ENCODE results near the gene CHST12. TPM values are rescaled to one million over a fixed set of nuclear protein-coding genes. Genes with fewer than 3 reads are reported as not detected.
A peak's percentile ranks its signal among the peaks of the same experiment; 100 is the strongest.

Gene CHST12
- total and polyA plus RNA-seq, 11 donors: 12.5 to 20.7 (median 14.8) TPM

DNA sequence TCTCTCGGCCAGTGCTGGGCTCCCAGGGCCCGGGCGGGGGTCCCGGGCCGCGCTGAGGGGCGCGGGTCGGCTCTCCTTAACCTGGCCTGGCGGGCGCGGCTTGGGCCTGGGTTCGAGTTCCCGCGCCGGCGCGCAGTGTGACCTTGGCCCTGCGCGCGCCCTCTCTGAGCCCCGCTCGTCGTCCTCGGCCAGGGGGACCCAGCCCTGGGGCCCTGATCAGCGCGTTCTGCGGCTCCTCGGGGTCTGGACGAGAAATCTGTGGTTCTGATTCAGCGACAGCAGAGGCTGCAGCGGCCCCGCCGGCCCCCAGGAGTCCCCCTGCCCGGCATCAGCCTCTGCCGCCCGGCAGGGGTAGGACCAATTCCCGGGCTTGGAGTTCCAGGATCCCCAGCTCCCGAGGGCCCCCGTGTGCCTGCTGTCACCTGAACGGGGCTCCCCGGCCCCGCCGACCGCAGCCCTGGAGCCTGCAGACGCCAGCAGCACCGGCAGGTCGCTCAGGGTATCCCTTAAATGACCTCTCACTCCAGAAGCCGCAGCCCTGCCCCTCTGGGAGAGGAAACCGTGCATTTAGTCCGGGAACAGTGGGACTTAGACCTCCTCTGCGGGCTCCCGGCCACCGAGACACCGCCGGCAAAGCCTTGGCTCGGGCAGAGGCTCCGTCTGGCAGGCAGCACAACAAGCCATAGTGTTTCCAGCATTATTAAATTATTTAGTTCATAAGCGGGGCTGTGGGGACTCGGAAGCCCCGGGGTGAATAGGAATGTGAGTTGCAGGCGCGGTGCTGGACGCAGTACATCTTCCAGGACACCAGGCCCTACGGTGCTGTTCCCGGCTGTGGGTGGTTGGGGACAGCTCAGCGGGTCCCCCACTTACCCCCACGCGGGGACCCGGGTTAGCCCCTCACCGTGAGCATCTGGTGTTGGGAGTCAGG is 572 bp downstream of the CHST12 start:
- TF ChIP-seq, protein P1, sequence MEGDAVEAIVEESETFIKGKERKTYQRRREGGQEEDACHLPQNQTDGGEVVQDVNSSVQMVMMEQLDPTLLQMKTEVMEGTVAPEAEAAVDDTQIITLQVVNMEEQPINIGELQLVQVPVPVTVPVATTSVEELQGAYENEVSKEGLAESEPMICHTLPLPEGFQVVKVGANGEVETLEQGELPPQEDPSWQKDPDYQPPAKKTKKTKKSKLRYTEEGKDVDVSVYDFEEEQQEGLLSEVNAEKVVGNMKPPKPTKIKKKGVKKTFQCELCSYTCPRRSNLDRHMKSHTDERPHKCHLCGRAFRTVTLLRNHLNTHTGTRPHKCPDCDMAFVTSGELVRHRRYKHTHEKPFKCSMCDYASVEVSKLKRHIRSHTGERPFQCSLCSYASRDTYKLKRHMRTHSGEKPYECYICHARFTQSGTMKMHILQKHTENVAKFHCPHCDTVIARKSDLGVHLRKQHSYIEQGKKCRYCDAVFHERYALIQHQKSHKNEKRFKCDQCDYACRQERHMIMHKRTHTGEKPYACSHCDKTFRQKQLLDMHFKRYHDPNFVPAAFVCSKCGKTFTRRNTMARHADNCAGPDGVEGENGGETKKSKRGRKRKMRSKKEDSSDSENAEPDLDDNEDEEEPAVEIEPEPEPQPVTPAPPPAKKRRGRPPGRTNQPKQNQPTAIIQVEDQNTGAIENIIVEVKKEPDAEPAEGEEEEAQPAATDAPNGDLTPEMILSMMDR (IDR thresholded peaks at IDR 0.05): peak in 6 of 12 donors; percentile 7 to 26 (median 14)
- no peak for TF ChIP-seq POLR2A (IDR thresholded peaks at IDR 0.05)
- no peaks in the 10 kb centered on the region for H3K9me3 ChIP-seq
- peak; percentile 17 to 49 (median 27) for ATAC-seq
- intact Hi-C loops (cut with DNase I): loop anchor here in 3 of 10 donors (2.0 to 10.0 kb wide), 4 partner anchors 47 to 153 kb away; partner anchors contain the start of genes EIF3B (in 2 of the 3), BRAT1 (in 1 of the 3) and IQCE (in 1 of the 3)
- peak overlapping the region; percentile 43 to 89 (median 82) for H3K27ac ChIP-seq
- 1 to 2% (median 1%) methylated on average over 26 to 71 of the region's 71 CpGs for WGBS, 4 donors
- H3K4me1 ChIP-seq: peaks cover 3 to 81% (median 39%) of the 10 kb centered on the region in 12 donors
- H3K4me3 ChIP-seq: peak overlapping the region; percentile 75 to 100 (median 93)
- DNase-seq: peak in 4 of 5 donors; percentile 37 to 60 (median 50)
- H3K36me3 ChIP-seq: no peaks in the 10 kb centered on the region
- H3K27me3 ChIP-seq: no peaks in the 10 kb centered on the region

DNA sequence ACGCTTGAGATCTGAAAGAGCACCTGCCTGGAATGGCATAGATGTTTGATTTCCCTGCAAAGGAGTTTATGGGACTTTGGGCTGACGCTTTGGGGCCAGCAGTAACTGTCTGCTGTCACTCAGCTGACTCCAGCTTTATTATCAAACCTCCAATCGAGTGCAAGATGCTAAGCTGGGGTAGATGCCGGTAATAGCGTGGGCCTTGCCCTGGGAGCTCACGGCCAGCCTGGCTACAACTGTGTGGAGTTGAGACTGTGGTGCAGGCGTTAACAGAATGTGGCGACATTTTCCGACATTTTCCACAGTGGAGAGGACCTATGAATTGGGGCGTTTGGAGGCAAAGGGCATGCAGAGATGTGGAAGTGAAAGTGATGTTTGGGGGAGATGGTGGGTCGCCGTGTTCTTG is 1.3 kb downstream of the CHST12 start:
- DNase-seq: no peak
- no peaks in the 10 kb centered on the region for H3K9me3 ChIP-seq
- H3K36me3 ChIP-seq: no peaks in the 10 kb centered on the region
- ATAC-seq: no peak
- intact Hi-C loops (cut with DNase I): loop anchor here in 3 of 10 donors (5.0 to 10.0 kb wide), 3 partner anchors 47 to 153 kb away; partner anchors contain the start of genes BRAT1 (in 1 of the 3), EIF3B (in 1 of the 3) and IQCE (in 1 of the 3)
- peak overlapping the region in 11 of 12 donors; percentile 75 to 100 (median 92) for H3K4me3 ChIP-seq
- H3K4me1 ChIP-seq: peaks cover 3 to 81% (median 42%) of the 10 kb centered on the region in 12 donors
- 57 to 65% (median 60%) methylated on average over 12 of the region's 12 CpGs for WGBS, 4 donors
- peak overlapping the region in 9 of 12 donors; percentile 80 to 89 (median 84) for H3K27ac ChIP-seq
- H3K27me3 ChIP-seq: no peaks in the 10 kb centered on the region
- no peak for TF ChIP-seq POLR2A (IDR thresholded peaks at IDR 0.05)
- TF ChIP-seq, protein P1 (IDR thresholded peaks at IDR 0.05): no peak

GRCh38 chr7:2405201-2405600 is 1.8 kb downstream of the CHST12 start:
- TF ChIP-seq, protein P1 (IDR thresholded peaks at IDR 0.05): no peak
- no peak for TF ChIP-seq POLR2A (IDR thresholded peaks at IDR 0.05)
- 91 to 97% (median 94%) methylated on average over 10 of the region's 10 CpGs for WGBS, 4 donors
- no peaks in the 10 kb centered on the region for H3K9me3 ChIP-seq
- peak overlapping the region in 5 of 12 donors; percentile 82 to 100 (median 92) for H3K4me3 ChIP-seq
- DNase-seq: no peak
- peaks cover 3 to 81% (median 40%) of the 10 kb centered on the region in 12 donors for H3K4me1 ChIP-seq
- intact Hi-C loops (cut with DNase I): loop anchor here in 1 of 10 donors (10.0 kb wide), 1 partner anchor 50 kb away; the partner anchor contains the start of gene EIF3B
- H3K27me3 ChIP-seq: no peaks in the 10 kb centered on the region
- no peak for ATAC-seq
- no peaks in the 10 kb centered on the region for H3K36me3 ChIP-seq
- H3K27ac ChIP-seq: peak overlapping the region in 1 of 12 donors; percentile 82
